PC-3 (cell line): ENCODE measurements around the gene HOXB1.

Experiments used
- CTCF ChIP-seq: fragments of 300-600 bp; sonication (generic); conservative IDR thresholded peaks from 2 replicates; pipeline ENCODE4 v1.5.1; 2017; ENCODE audit warnings: antibody characterized with exemption, low read depth, mild to moderate bottlenecking, low read length
- EZH2 ChIP-seq: fragments of 300-600 bp; sonication (generic); IDR thresholded peaks from one replicate; pipeline ENCODE4 v1.6.1; 2017; ENCODE audit warnings: antibody characterized with exemption, mild to moderate bottlenecking, low read length; ENCODE audit not compliant: unreplicated experiment

- TF ChIP-seq EZH2 = no peak
- TF ChIP-seq CTCF = no peak
Observed at GRCh38 chr17:48515925-48516900, 14.6 kb downstream of the HOXB1 start.
